ENCODE measurements around the gene FAM174B.

FAM174B gene

GRCh38 chr15:92683511-92683834, 27.9 kb upstream of the FAM174B start:
- H3K4me3 ChIP-seq (replicated peaks; ENCODE audit: low read depth, low read length), result no peak overlapping the region
- peak; percentile 23 for DNase-seq (ENCODE audit: low read depth)
- TF ChIP-seq CTCF (IDR thresholded peaks at IDR 0.05; ENCODE audit: low read length, missing control alignments), result peak; percentile 37

- no peak overlapping the region for H3K4me3 ChIP-seq (replicated peaks; ENCODE audit: low read depth, low read length)
- DNase-seq (ENCODE audit: low read depth), result peak; percentile 68
- no peak for TF ChIP-seq CTCF (IDR thresholded peaks at IDR 0.05; ENCODE audit: low read length, missing control alignments)
These were observed 27.4 kb upstream of the FAM174B start for GRCh38 chr15:92682741-92683510.

GRCh38 chr15:92681141-92681631, 25.6 kb upstream of the FAM174B start:
- DNase-seq (ENCODE audit: low read depth), result peak; percentile 92
- no peak overlapping the region for H3K4me3 ChIP-seq (replicated peaks; ENCODE audit: low read depth, low read length)

GRCh38 chr15:92677999-92678398, 22.4 kb upstream of the FAM174B start:
- TF ChIP-seq CTCF (IDR thresholded peaks at IDR 0.05; ENCODE audit: low read length, missing control alignments), result no peak
- no peak for DNase-seq (ENCODE audit: low read depth)
- no peak overlapping the region for H3K4me3 ChIP-seq (replicated peaks; ENCODE audit: low read depth, low read length)

More at GRCh38 chr15:92681141-92681631, 25.6 kb upstream of the FAM174B start:
- TF ChIP-seq CTCF (IDR thresholded peaks at IDR 0.05; ENCODE audit: low read length, missing control alignments), result no peak

GRCh38 chr15:92676561-92676960, 21.0 kb upstream of the FAM174B start:
- no peak for DNase-seq (ENCODE audit: low read depth)
- no peak for TF ChIP-seq CTCF (IDR thresholded peaks at IDR 0.05; ENCODE audit: low read length, missing control alignments)
- H3K4me3 ChIP-seq (replicated peaks; ENCODE audit: low read depth, low read length), result no peak overlapping the region

GRCh38 chr15:92675485-92675884, 19.9 kb upstream of the FAM174B start:
- TF ChIP-seq CTCF (IDR thresholded peaks at IDR 0.05; ENCODE audit: low read length, missing control alignments), result no peak
- DNase-seq (ENCODE audit: low read depth), result no peak
- H3K4me3 ChIP-seq (replicated peaks; ENCODE audit: low read depth, low read length), result no peak overlapping the region

- TF ChIP-seq CTCF (IDR thresholded peaks at IDR 0.05; ENCODE audit: low read length, missing control alignments), result no peak
- no peak for DNase-seq (ENCODE audit: low read depth)
- no peak overlapping the region for H3K4me3 ChIP-seq (replicated peaks; ENCODE audit: low read depth, low read length)
These were observed 18.8 kb upstream of the FAM174B start for GRCh38 chr15:92674347-92674746.

Data from fibroblast of pulmonary artery (primary cell).